ENCODE results near the gene BANF2.
"Not testable (repeated sequence)": the region's sequence is repeated elsewhere in the genome, so short reads cannot be mapped to it uniquely, and the experiment has no call there.

The BANF2 gene
- total RNA-seq: 0 reads per million in 4 donors

DNA sequence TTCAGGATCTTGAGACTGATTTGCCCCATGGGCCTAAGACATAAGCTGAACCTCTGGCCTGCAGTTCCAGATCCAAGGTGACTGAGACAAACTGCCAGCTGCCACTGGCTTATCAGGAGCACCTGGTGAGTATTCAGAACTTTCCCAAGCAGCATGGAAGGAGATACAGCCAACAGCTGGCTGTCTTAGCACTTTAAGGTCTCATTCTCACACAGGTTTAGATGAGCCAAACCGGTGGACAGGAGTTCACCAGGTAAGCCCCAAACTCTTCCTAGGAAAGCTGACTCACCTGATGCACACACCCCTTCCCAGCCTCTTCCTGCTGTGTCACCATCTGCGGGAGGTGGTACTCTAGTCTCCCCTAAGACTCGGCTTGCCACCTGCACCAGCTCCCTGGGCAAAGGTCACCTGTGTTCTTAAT, at the start of gene BANF2:
BANF2 (plus strand) TSS at position 36 of the 421 bp plus-strand sequence. CDS start 25,060 bp downstream, outside the sequence.
- DNase-seq: no peak

DNA sequence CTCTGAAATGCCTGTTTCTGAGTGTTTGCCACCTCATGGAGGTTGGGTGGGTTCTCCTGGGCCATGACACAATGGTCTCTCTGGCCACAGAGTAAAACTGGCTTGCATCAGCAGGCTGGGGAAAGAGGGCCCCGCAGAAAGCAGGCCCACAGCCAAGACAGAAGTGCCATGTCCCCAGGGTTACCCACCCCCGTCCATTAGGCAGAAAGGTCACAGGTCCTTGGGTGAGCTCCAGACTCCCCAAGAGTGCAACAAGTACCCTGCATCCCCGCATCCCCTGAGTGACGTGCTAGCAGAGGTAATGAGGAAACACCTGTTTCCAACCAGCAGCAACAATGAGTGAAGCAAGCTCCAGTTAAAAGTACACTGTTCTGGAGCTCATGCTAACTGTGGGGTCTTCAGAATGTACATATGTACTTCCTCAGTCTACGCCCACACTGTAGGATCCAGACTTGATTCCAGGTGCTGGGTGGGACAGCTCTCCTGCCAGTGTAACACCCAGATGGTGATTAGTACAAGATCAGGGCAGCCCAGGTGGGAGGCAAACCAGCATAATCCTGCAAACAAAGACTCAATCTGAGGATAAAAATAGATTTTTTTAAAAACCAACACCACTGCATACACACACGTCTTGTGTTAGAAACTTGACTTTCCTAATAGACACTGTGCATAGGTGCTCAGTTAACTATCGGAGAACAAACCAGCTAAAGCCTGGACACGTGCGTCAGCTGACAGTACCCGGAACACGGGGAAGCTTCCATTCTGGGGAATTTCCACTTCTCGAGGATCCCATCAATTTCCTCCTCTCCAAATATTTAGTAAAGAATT, 49.3 kb upstream of the BANF2 start:
- no peak for DNase-seq

DNA sequence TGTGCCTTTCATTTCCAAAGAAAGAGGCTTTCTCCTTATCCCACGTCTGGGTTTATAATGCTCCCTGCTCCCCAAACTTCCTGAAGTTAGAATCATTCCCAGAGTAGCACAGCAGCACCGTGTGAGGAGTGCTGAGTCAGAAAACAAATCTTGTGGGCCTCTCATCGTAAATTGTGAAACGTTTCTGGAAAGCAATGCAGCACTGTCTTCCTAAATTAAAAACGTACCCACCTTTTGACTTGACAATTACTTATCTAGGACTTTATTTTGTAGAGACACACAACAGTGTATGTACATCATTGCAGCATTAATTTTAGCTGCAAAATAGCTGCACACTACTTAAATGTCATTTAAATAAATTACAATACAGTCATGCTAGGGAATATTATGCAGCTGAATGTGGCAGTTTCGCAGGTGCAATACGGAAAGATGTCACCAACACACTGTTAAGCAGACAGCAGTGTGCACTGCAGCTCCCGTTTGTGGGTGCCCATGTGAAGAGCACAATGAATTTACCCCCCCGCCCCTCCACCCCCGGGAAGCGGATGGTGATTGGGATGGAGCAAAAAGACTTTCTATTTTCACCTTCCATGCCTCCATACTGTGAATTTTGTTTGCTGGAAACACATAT, 48.5 kb upstream of the BANF2 start:
- no peak for DNase-seq

GRCh38 chr20:17651760-17652388, 47.9 kb upstream of the BANF2 start:
- DNase-seq: no peak

DNA sequence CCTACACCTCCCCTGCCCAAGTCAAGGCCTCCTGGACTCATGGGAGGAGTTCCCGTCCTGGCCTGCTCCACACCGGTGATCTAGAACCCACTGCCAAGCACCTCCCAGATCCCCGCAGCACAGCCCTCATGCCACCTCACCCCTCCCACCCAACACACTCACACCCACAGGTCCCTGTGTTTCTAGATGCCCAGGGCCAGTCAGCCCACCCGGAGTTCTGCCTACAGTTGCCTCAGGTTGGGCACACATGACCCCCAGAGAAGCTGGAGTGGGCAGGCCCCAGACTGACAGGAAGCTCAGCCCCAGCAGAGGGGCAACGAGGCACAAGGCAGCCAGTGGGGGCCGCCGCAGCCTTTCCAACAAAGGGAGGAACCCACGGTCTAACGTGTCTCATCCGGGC, 47.4 kb upstream of the BANF2 start:
- DNase-seq: no peak

DNA sequence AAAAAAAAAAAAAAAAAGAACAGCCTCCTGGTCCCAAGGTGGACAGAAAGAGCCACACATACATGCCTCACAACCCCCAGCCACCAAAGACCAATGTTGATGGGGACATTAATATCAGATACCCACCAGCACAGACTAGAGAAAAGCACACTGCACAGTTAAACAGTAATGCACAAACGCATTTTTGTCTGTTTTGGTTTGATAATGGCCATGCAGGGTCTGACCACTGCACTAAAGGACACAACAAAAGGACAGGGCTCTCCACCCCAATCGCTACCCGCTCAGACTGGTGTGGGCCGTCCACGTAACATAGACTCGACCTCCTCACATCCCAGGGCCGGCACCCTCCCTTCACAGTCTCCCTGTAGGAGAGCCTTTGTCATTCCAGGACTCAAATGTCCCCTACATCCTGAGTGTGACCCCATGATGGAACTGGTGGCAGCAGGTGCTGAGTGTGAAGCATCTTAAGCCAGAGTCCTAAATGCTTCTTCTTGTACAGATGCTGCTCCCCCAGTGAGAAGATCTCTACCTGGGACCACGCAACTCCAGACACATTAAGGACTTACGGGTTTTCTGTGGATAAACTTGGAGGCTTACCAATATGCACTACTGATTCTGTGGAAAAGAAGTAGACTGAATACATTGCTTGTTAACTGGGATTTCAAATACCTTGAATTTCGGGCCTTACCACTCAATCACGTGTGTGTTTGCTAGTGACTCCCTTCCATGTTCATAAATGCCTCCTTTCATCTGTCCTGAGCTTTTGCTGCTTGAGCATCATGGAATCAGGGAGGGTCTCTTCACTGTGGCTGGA, 45.7 kb upstream of the BANF2 start:
- no peak for DNase-seq

GRCh38 chr20:17654649-17655285, 45.0 kb upstream of the BANF2 start:
- peak in 1 of 5 donors; percentile 10 for DNase-seq

- DNase-seq: no peak
Measured at GRCh38 chr20:17655286-17655651, 44.5 kb upstream of the BANF2 start.

DNA sequence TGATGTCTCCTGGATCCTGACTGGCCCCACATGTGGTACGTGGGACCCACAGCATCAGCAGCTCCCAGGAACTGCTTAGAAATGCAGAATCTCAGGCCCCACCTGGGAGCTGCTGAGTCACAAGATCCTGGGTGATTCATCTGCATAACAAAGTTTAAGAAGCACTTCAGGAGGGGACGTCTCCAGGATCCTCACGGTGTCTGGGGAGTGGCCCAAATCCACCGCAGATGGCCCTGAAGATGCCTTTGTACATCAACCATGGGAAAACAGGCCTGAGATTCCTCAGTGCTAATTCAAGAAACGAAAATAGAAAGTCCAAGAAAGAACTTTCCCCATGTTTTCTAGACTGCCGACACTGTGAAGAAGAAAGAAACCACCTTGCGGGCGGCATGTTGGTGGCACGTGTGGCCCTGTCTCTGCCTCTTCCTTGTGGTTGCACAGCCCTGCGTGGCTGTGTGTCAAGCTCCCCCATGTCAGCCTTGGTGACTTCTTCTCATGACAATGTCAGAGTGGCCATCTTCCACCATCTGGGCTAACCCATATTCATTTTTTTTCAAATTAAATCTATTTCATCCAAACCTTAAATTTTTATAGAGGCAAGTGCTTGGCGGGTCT, 43.8 kb upstream of the BANF2 start:
- DNase-seq: no peak

- no peak for DNase-seq
Measured at GRCh38 chr20:17657079-17657825, 42.5 kb upstream of the BANF2 start.

- DNase-seq: no peak
Measured at GRCh38 chr20:17657898-17658647, 41.7 kb upstream of the BANF2 start.

DNA sequence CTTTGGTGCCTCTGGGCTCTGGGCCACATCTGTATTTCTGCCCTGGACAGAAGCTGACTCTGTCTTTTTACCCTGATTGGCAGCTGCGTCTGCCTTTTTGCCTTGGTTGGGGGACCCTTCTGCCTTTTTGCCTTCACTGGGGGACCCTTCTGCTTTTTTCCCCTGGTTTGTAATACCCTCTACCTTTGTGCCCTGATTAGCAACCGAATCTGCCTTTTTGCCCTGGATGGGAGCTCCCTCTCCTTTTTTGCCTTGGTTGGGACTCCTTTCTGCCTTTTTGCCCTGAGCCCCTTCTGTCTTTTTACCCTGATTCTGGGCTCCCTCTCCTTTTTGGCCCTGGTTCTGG, 41.1 kb upstream of the BANF2 start:
- no peak for DNase-seq

DNA sequence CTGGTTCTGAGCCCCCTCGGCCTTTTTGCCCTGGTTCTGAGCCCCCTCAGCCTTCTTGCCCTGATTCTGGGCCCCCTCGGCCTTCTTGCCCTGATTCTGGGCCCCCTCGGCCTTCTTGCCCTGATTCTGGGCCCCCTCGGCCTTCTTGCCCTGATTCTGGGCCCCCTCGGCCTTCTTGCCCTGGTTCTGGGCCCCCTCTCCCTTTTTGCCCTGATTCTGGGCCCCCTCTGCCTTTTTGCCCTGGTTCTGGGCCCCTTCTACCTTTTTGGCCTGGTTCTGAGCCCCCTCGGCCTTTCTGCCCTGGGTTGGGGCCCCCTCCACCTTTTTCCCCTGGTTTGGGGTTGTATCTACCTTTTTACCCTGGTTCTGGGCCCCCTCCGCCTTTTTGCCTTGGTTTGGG, 40.4 kb upstream of the BANF2 start:
- DNase-seq: not testable (repeated sequence)

- no peak for DNase-seq
Measured at GRCh38 chr20:17659801-17660200, 40.0 kb upstream of the BANF2 start.

DNA sequence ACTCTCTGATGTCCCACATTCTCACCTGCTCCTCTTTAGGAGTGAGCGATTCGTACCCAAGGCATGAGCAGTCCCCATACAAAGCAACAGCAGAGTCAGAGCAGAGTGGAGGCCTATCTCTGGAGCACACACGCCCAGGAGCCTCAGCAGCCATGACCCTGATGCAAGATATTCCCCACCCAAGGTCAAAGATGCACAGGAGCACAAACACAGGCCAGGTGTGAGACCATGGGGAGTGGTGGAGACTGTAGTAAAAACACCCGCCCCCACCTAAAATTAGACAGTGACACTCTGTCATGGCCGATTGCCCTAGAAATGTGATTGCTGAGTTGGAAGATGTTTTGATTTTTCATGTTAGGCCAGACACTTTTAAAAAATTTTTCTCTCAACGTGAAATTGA, 39.1 kb upstream of the BANF2 start:
- no peak for DNase-seq

DNA sequence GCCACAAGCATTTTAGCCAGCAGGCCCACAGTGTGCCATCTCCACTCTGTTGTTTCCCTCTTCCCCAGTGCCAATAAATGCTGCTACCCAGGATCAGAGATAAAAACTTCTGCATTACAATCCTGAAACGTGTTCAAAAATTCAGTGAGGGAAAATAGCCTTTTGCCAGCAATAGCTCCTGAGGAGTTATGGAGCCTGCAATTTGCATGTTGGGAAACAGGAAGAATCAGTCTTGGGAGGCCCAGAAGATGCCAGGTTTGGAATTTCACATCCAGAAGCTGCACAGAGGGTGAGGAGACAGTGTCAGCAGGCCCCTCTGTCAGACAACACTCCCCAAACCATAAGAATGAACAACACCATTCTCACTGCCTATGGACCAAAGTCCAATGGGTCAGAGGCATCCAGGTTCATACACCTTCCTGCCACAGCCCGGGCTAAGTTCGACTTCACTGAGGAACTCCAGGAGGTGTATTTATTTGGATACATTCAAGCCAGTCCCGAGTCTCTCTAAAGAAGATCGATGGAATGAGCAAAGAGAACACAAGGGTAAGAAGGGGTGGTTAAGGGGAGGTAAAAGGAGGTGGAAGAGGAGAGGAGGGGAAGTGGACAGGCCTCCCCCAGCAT, 38.5 kb upstream of the BANF2 start:
- no peak for DNase-seq

DNA sequence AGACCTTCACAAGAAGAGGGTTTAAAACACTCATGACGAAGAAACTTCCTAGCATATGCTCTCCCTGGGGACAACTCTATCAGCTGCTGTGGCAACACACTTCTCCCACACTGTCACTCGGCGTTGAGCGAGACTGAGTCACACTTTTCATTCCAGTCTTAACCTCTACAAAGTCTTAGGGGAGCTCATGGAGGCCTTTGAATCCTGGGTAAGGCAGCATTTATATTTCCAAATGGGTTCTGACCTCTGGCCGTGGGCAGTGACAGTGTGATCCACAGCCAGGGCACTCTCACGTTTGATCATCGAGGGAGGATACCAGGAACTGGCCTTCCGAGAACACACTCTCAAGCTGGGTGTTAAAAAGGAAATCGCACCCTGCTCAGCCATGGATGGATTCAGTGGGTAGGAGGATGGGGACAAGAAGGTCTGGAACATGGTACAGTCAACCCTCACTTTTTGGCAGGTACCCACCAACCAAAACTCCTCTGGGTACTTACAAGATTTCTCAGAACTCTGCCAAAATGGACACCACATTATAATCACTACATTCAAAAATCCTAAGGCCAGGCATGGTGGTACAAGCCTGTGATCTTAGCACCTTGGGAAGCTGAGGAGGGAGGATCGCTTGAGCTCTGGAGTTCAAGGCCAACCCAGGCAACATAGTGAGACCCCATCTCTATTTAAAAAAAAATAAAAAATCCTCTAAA, 37.3 kb upstream of the BANF2 start:
- DNase-seq: peak in 1 of 5 donors; percentile 62

DNA sequence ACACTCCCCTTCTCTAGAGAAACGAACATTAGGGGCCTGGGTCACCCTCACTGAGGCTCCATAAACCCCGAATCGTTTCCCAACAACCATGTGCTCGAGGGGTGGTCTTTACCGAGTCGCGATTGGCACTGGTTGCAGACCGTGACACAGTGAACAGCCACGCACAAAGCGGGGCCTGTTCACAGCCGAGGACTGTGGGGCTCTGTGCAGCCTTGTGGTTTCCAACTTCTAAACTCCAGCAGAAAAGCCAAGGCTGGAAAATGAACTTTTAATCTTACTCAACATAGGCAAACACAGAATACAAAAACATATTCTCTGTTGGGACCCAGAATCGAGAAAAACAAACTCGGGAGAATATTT, 36.7 kb upstream of the BANF2 start:
- no peak for DNase-seq

GRCh38 chr20:17663486-17663885, 36.3 kb upstream of the BANF2 start:
- no peak for DNase-seq

All from T-helper 1 cell (primary cell).